H9 (cell line): ENCODE measurements around the gene ELP1. TPM values are rescaled to one million over a fixed set of nuclear protein-coding genes. Genes with fewer than 3 reads are reported as not detected.

Source experiments
- DNase-seq: peaks from one replicate; pipeline ENCODE4 v3.0.0-alpha.2; 2017
- H2AFZ ChIP-seq: one replicate; pipeline ENCODE4 v1.6.1; 2013; ENCODE audit warnings: mild to moderate bottlenecking, low read length, control low read depth, moderate library complexity
- H2AK5ac ChIP-seq: 2 replicates; pipeline ENCODE4 v1.6.1; 2013; ENCODE audit warnings: low read length, control low read depth, mixed read lengths; ENCODE audit not compliant: insufficient read length
- H2BK120ac ChIP-seq: one replicate; pipeline ENCODE4 v1.6.1; 2013; ENCODE audit warnings: low read depth, mild to moderate bottlenecking, low read length, control low read depth, inconsistent platforms; ENCODE audit not compliant: poor library complexity, severe bottlenecking
- H2BK12ac ChIP-seq: 2 replicates; pipeline ENCODE4 v1.6.1; 2013; ENCODE audit warnings: low read length, control low read depth, mixed read lengths, low read depth; ENCODE audit not compliant: insufficient read length
- H2BK15ac ChIP-seq: 2 replicates; pipeline ENCODE4 v1.6.1; 2013; ENCODE audit warnings: low read depth, low read length, control low read depth
- H2BK20ac ChIP-seq: one replicate; pipeline ENCODE4 v1.6.1; 2013; ENCODE audit warnings: low read depth, mild to moderate bottlenecking, low read length, control low read depth, inconsistent platforms; ENCODE audit not compliant: poor library complexity, severe bottlenecking
- H2BK5ac ChIP-seq: 2 replicates; pipeline ENCODE4 v1.6.1; 2013; ENCODE audit warnings: low read length, control low read depth, mixed read lengths; ENCODE audit not compliant: insufficient read length
- H3K14ac ChIP-seq: 2 replicates; pipeline ENCODE4 v1.6.1; 2013; ENCODE audit warnings: low read length, control low read depth; ENCODE audit not compliant: insufficient read depth
- H3K18ac ChIP-seq: 2 replicates; pipeline ENCODE4 v1.6.1; 2013; ENCODE audit warnings: low read depth, mild to moderate bottlenecking, mixed read lengths, low read length, control low read depth; ENCODE audit not compliant: insufficient read length
- H3K23ac ChIP-seq: 2 replicates; pipeline ENCODE4 v1.6.1; 2013; ENCODE audit warnings: low read length, control low read depth, mixed read lengths, low read depth; ENCODE audit not compliant: insufficient read length
- H3K23me2 ChIP-seq: 2 replicates; pipeline ENCODE4 v1.6.1; 2013; ENCODE audit warnings: low read depth, mild to moderate bottlenecking, mixed read lengths, low read length, control low read depth; ENCODE audit not compliant: insufficient read length, poor library complexity, severe bottlenecking
- H3K27ac ChIP-seq: 2 replicates; pipeline ENCODE4 v1.5.1; 2013; ENCODE audit warnings: low read length, control low read depth, mixed read lengths, low read depth; ENCODE audit not compliant: insufficient read length
- H3K27me3 ChIP-seq: 2 replicates; pipeline ENCODE4 v1.6.1; 2013; ENCODE audit warnings: low read length, control low read depth, inconsistent platforms; ENCODE audit not compliant: insufficient read depth
- H3K4ac ChIP-seq: 2 replicates; pipeline ENCODE4 v1.6.1; 2013; ENCODE audit warnings: low read depth, mild to moderate bottlenecking, control low read depth, inconsistent platforms, low read length, moderate library complexity
- H3K4me1 ChIP-seq: 2 replicates; pipeline ENCODE4 v1.6.1; 2013; ENCODE audit warnings: low read length, control low read depth, inconsistent platforms; ENCODE audit not compliant: insufficient read depth
- H3K4me2 ChIP-seq: 2 replicates; pipeline ENCODE4 v1.6.1; 2013; ENCODE audit warnings: low read length, control low read depth, mixed read lengths; ENCODE audit not compliant: insufficient read length, insufficient read depth
- H3K56ac ChIP-seq: 2 replicates; pipeline ENCODE4 v1.6.1; 2013; ENCODE audit warnings: low read depth, mild to moderate bottlenecking, mixed read lengths, low read length, control low read depth; ENCODE audit not compliant: insufficient read length
- H3K79me1 ChIP-seq: 2 replicates; pipeline ENCODE4 v1.6.1; 2013; ENCODE audit warnings: low read depth, mild to moderate bottlenecking, moderate library complexity, low read length, control low read depth, inconsistent platforms; ENCODE audit not compliant: insufficient read depth, poor library complexity, severe bottlenecking
- H3K79me2 ChIP-seq: 2 replicates; pipeline ENCODE4 v1.6.1; 2013; ENCODE audit warnings: low read length, control low read depth, inconsistent platforms; ENCODE audit not compliant: insufficient read depth
- H3K9ac ChIP-seq: 2 replicates; pipeline ENCODE4 v1.6.1; 2013; ENCODE audit warnings: low read length, control low read depth, mixed read lengths; ENCODE audit not compliant: insufficient read length; ENCODE audit errors: extremely low read depth
- H3K9me3 ChIP-seq: one replicate; pipeline ENCODE4 v1.6.1; 2013; ENCODE audit warnings: low read depth, low read length, inconsistent platforms; ENCODE audit not compliant: control insufficient read depth
- H3T11ph ChIP-seq: one replicate; pipeline ENCODE4 v1.6.1; 2013; ENCODE audit warnings: mild to moderate bottlenecking, low read length, control low read depth, inconsistent platforms
- H4K20me1 ChIP-seq: one replicate; pipeline ENCODE4 v1.6.1; 2013; ENCODE audit not compliant: control insufficient read depth, insufficient read length, insufficient read depth
- H4K5ac ChIP-seq: 2 replicates; pipeline ENCODE4 v1.6.1; 2013; ENCODE audit warnings: low read depth, mild to moderate bottlenecking, mixed read lengths, low read length, control low read depth; ENCODE audit not compliant: insufficient read length
- H4K8ac ChIP-seq: replicated peaks from 2 replicates; pipeline ENCODE4 v1.6.1; 2013; ENCODE audit warnings: low read length, control low read depth, mixed read lengths, low read depth; ENCODE audit not compliant: insufficient read length
- H4K91ac ChIP-seq: 2 replicates; pipeline ENCODE4 v1.6.1; 2013; ENCODE audit warnings: low read depth, mild to moderate bottlenecking, moderate library complexity, mixed read lengths, low read length, control low read depth; ENCODE audit not compliant: insufficient read length
- H3K27ac Mint-ChIP-seq, 3 experiments: 2 replicates in 2 of 3; 3 replicates in 1 of 3; pipeline ENCODE4 v1.8.0; 2020 to 2021; ENCODE audit warnings: mixed read lengths in 3 of 3, mild to moderate bottlenecking in 1 of 3, moderate library complexity in 1 of 3
- H3K27me3 Mint-ChIP-seq: 2 replicates; pipeline ENCODE4 v1.8.0; 2021; ENCODE audit warnings: low read depth, mild to moderate bottlenecking, moderate library complexity, mixed read lengths
- H3K36me3 Mint-ChIP-seq, 3 experiments: 2 replicates in 2 of 3; 3 replicates in 1 of 3; pipeline ENCODE4 v1.8.0; 2020 to 2021; ENCODE audit warnings: low read depth in 3 of 3, mixed read lengths in 3 of 3; ENCODE audit not compliant: insufficient read depth in 1 of 3
- H3K4me1 Mint-ChIP-seq, 2 experiments: 2 replicates each; pipeline ENCODE4 v1.8.0; 2020; ENCODE audit warnings: mixed read lengths in 2 of 2
- H3K4me3 Mint-ChIP-seq, 2 experiments: 2 replicates in 1 of 2; 3 replicates in 1 of 2; pipeline ENCODE4 v1.8.0; 2020 to 2021; ENCODE audit warnings: mild to moderate bottlenecking in 2 of 2, mixed read lengths in 2 of 2, moderate library complexity in 1 of 2
- H3K9me3 Mint-ChIP-seq, 2 experiments: 2 replicates in 1 of 2; 3 replicates in 1 of 2; pipeline ENCODE4 v1.8.0; 2020; ENCODE audit warnings: mild to moderate bottlenecking in 2 of 2, mixed read lengths in 2 of 2, moderate library complexity in 1 of 2
- CTCF ChIP-seq: fragments of 200-600 bp; sonication (generic); conservative IDR thresholded peaks from 3 replicates; pipeline ENCODE4 v1.8.0; 2021; ENCODE audit warnings: antibody characterized with exemption, mild to moderate bottlenecking
- WGBS: extraction: QIAGEN DNeasy Blood & Tissue Kit; methylation state at CpG from one replicate; pipeline ENCODE4 v1.1.7; 2013; ENCODE audit warnings: missing lambda C conversion rate, low lambda C conversion rate, mixed read lengths; ENCODE audit not compliant: insufficient read length; ENCODE audit errors: extremely low coverage; 5-methylcytosine and 5-hydroxymethylcytosine counted together
- total RNA-seq: library from RNA; stranded (reverse); gene quantifications from 2 replicates; pipeline ENCODE4 v1.2.1, GENCODE V29; 2021

ELP1 gene
- total RNA-seq, 1 experiment from 2014 or later, result 38.7 TPM

GRCh38 chr9:108866001-108866420, 67.9 kb downstream of the ELP1 start:
- no peaks in the 10 kb centered on the region for H4K20me1 ChIP-seq
- no peak overlapping the region for H3K27ac Mint-ChIP-seq
- peak overlapping the region; percentile 66 for H3K56ac ChIP-seq
- no peak overlapping the region for H3K4me2 ChIP-seq
- H3K9me3 ChIP-seq, result no peaks in the 10 kb centered on the region
- no peak overlapping the region for H4K5ac ChIP-seq
- DNase-seq, result no peak
- no peaks in the 10 kb centered on the region for H3K23me2 ChIP-seq
- no peak overlapping the region for H2BK12ac ChIP-seq
- no peaks in the 10 kb centered on the region; the same call in 1 of the 2 replicates for H3K27me3 Mint-ChIP-seq
- H3K9ac ChIP-seq, result no peak overlapping the region
- H2BK120ac ChIP-seq, result no peak overlapping the region
- H3K79me1 ChIP-seq, result no peaks in the 10 kb centered on the region
- H3K23ac ChIP-seq, result no peak overlapping the region
- H3K36me3 Mint-ChIP-seq, result peaks cover 6 to 34% (median 10%) of the 10 kb centered on the region in 3 experiments; a peak in 5 of 7 replicates
- H4K91ac ChIP-seq, result no peak overlapping the region
- H3T11ph ChIP-seq, result no peak overlapping the region
- no peak overlapping the region for H2AFZ ChIP-seq
- H3K4me1 Mint-ChIP-seq, result no peaks in the 10 kb centered on the region
- H3K14ac ChIP-seq, result no peak overlapping the region
- no peak overlapping the region for H4K8ac ChIP-seq
- TF ChIP-seq CTCF, result no peak
- no peak overlapping the region for H2AK5ac ChIP-seq
- no peaks in the 10 kb centered on the region for H3K79me2 ChIP-seq
- H3K4me1 ChIP-seq, result no peaks in the 10 kb centered on the region
- no peaks in the 10 kb centered on the region for H3K27me3 ChIP-seq
- H3K18ac ChIP-seq, result no peak overlapping the region
- H3K4me3 Mint-ChIP-seq, result no peak overlapping the region
- H2BK20ac ChIP-seq, result no peak overlapping the region
- no peaks in the 10 kb centered on the region for H3K9me3 Mint-ChIP-seq
- H2BK15ac ChIP-seq, result no peak overlapping the region
- WGBS, result no CpG with 5 or more reads among the region's 2 CpGs
- no peak overlapping the region for H3K27ac ChIP-seq
- H2BK5ac ChIP-seq, result no peak overlapping the region
- H3K4ac ChIP-seq, result no peak overlapping the region
